ENCODE measurements around the gene CDK9.

- peak in 1 of 3 experiments; percentile 46 for TF ChIP-seq CTCF (IDR thresholded peaks at IDR 0.05)
- TF ChIP-seq POLR2A (IDR thresholded peaks at IDR 0.05): no peak
These were observed 39.7 kb downstream of the CDK9 start for GRCh38 chr9:127825319-127826051.
